ENCODE data around the gene XKR7. TPM values are rescaled to one million over a fixed set of nuclear protein-coding genes. Genes with fewer than 3 reads are reported as not detected.
"Not testable (repeated sequence)": the region's sequence is repeated elsewhere in the genome, so short reads cannot be mapped to it uniquely, and the experiment has no call there.

Gene XKR7
- total RNA-seq, 2 donors from 2014 or later = not detected

DNA sequence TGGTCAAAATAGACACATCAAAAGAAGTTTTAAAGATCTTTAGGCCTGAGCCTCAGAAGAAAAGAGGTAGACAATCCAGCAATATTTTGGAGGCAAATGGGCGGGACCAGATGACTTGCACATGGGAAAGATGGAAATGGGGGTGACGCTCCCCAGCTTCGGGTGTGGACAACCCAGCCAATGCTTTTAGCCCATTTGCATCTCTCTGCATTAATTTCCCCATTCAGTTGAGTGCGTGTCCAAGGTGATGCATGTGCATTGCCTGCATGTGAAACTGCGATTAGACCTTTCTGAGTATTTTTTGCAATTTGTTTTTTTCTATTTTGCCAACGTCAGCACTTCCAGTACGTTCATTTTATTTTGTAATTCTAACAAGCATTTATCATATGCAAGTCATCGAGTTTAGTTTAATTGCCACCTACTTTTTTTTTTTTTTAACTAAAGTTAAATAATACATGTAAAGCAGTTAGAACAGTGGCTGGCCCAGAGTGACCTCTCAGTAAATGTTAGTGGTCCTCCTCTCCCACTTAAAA, 40.3 kb upstream of the XKR7 start:
- Mint-ChIP-seq H3K36me3 (ENCODE audit: insufficient read depth in 2 of 2) (no peaks in the 10 kb centered on the region), H3K27ac (no peak overlapping the region), H3K9me3 (no peaks in the 10 kb centered on the region), H3K4me3 (no peak overlapping the region), H3K27me3 (ENCODE audit: low read depth) (peaks cover 13% of the 10 kb centered on the region), H3K4me1 (ENCODE audit: low read depth) (peaks cover 12% of the 10 kb centered on the region)
- DNase-seq (no peak), ATAC-seq (replicated peaks in 1 of 2) (no peak)

DNA sequence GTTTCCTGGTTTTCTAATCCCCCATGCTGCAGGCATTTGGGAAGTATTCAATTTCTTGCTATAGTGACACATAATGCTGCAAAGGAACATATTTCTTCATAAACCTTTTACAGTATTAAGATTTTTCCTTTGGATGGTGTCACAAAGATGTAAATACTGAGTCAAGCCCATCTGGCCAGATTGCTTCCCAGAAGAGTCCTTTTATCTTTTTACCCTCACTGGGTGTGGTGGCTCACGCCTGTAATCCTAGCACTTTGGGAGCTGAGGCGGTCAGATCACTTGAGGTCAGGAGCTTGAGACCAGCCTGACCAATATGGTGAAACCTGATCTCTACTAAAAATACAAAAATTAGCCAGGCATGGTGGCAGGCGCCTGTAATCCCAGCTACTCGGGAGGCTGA, 38.3 kb upstream of the XKR7 start:
- DNase-seq; ATAC-seq (replicated peaks in 1 of 2); H3K36me3 Mint-ChIP-seq (ENCODE audit: insufficient read depth in 2 of 2); H3K27ac Mint-ChIP-seq; H3K27me3 Mint-ChIP-seq (ENCODE audit: low read depth); H3K4me1 Mint-ChIP-seq (ENCODE audit: low read depth); H3K9me3 Mint-ChIP-seq; H3K4me3 Mint-ChIP-seq: not testable (repeated sequence)

DNA sequence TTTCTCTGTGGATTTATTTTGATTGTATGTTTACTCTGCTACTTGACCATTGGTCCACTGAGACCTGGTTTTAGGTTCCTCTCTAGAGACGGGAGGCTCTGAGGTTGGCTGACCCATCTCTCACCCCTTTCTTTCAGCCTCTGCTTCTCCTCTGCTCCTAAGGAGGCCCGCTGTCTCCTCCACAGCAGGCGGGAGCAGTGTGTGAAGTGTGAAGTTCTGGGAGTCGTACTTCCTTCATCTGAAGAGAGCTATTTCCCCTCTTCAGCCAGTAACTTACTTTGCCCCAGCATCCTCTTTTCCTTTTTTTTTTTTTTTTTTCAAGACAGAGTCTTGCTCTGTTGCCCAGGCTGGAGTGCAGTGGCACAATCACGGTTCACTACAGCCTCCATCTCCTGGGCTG, 37.2 kb upstream of the XKR7 start:
- no peaks in the 10 kb centered on the region for H3K9me3 Mint-ChIP-seq
- no peaks in the 10 kb centered on the region for H3K4me1 Mint-ChIP-seq (ENCODE audit: low read depth)
- no peaks in the 10 kb centered on the region for H3K36me3 Mint-ChIP-seq (ENCODE audit: insufficient read depth in 2 of 2)
- DNase-seq (no peak), ATAC-seq (replicated peaks in 1 of 2) (no peak)
- no peak overlapping the region for H3K4me3 Mint-ChIP-seq
- no peak overlapping the region for H3K27ac Mint-ChIP-seq
- no peaks in the 10 kb centered on the region for H3K27me3 Mint-ChIP-seq (ENCODE audit: low read depth)

- ATAC-seq (replicated peaks in 1 of 2) = no peak
- no peaks in the 10 kb centered on the region for H3K4me1 Mint-ChIP-seq (ENCODE audit: low read depth)
- H3K4me3 Mint-ChIP-seq = no peak overlapping the region
- no peaks in the 10 kb centered on the region for H3K36me3 Mint-ChIP-seq (ENCODE audit: insufficient read depth in 2 of 2)
- H3K27me3 Mint-ChIP-seq (ENCODE audit: low read depth) = no peaks in the 10 kb centered on the region
- no peaks in the 10 kb centered on the region for H3K9me3 Mint-ChIP-seq
- no peak for DNase-seq
- no peak overlapping the region for H3K27ac Mint-ChIP-seq
These were observed 34.3 kb upstream of the XKR7 start for GRCh38 chr20:31933698-31934097.

GRCh38 chr20:31934491-31934890, 33.5 kb upstream of the XKR7 start:
- H3K27me3 Mint-ChIP-seq (ENCODE audit: low read depth) = no peaks in the 10 kb centered on the region
- no peaks in the 10 kb centered on the region for H3K36me3 Mint-ChIP-seq (ENCODE audit: insufficient read depth in 2 of 2)
- H3K9me3 Mint-ChIP-seq = no peaks in the 10 kb centered on the region
- DNase-seq (no peak), ATAC-seq (replicated peaks in 1 of 2) (no peak)
- H3K4me1 Mint-ChIP-seq (ENCODE audit: low read depth) = no peaks in the 10 kb centered on the region
- H3K4me3 Mint-ChIP-seq = no peak overlapping the region
- no peak overlapping the region for H3K27ac Mint-ChIP-seq

DNA sequence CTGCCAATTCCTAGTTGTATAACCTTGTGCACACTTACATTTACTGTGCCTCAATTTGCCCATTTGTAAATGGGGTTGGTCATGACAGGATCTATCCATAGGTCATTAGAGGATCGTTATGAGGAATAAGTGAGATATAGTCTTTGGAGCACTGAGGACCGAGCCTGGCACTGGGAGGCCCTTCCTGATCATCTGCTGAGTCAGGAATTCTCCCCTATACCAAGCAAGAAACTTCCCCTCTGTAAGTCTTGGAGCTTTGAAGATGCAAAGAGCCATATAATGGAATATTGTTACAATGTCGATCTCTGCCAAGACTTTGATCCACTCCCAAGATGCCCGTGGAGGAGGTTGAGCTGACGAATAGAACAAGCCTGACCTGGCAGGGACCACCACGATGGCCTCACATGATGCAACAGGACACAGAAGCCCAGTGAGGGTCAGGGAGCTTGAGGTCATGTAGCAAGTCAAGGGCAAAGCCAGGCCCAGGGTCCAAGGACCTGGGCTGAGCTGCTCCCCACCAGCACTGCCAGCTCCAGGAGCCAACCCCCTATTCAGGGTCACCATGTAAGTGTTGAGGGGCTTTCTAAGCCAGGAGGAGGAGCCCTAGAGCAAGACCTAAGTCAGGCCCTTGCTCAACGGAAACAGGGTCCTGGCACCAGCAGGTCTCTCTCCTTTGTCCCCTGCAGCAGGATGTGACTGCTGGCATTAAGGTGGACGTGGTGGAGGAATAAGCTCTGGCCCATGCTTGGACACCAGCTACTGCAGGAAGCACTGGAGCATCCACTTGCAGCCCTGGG, 32.8 kb upstream of the XKR7 start:
- Mint-ChIP-seq H3K36me3 (ENCODE audit: insufficient read depth in 2 of 2) (no peaks in the 10 kb centered on the region), H3K27ac (no peak overlapping the region), H3K4me1 (ENCODE audit: low read depth) (no peaks in the 10 kb centered on the region), H3K4me3 (no peak overlapping the region), H3K27me3 (ENCODE audit: low read depth) (no peaks in the 10 kb centered on the region), H3K9me3 (no peaks in the 10 kb centered on the region)
- ATAC-seq (replicated peaks in 1 of 2) (no peak), DNase-seq (no peak)

DNA sequence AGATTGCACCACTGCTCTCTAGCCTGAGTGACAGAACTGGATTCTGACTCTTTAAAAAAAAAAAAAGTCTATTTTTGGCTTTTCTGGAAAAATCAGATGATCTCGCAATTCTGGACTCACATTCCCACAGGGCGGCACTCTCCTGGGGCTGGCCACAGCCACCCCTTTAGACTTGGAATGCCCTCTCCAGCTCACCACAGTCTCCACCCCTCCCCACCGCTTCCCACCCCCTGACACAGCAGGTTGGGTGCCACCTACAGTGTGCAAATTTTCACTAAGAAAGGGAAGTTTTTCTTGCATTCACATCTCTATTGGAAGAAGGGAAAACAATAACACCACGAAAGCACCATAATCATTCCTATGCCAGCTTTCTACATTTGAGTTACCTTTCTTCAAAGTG, 31.5 kb upstream of the XKR7 start:
- no peaks in the 10 kb centered on the region for H3K36me3 Mint-ChIP-seq (ENCODE audit: insufficient read depth in 2 of 2)
- H3K4me3 Mint-ChIP-seq = no peak overlapping the region
- no peaks in the 10 kb centered on the region for H3K4me1 Mint-ChIP-seq (ENCODE audit: low read depth)
- DNase-seq = no peak
- no peak for ATAC-seq (replicated peaks in 1 of 2)
- H3K27me3 Mint-ChIP-seq (ENCODE audit: low read depth) = no peaks in the 10 kb centered on the region
- no peaks in the 10 kb centered on the region for H3K9me3 Mint-ChIP-seq
- H3K27ac Mint-ChIP-seq = no peak overlapping the region

DNA sequence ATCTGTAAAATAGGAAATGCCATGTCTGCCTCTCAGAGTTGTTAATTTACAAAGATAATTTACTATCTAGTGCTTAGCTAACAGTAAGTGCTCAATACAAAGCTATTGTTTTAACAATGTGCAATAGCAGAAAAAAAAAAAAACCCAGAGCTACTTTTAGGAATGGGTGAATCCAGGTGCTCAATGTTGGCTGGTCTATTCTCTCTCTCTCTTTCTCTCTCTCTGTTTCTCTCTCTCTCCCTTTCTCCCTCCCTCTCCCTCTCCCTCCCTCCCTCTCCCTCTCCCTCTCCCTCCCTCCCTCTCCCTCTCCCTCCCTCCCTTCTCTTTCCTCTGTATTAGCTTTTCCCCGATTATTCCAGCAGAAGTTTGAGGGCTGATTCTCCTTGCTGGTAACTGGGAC, 30.1 kb upstream of the XKR7 start:
- DNase-seq (no peak), ATAC-seq (replicated peaks in 1 of 2) (no peak)
- no peaks in the 10 kb centered on the region for H3K9me3 Mint-ChIP-seq
- no peaks in the 10 kb centered on the region for H3K27me3 Mint-ChIP-seq (ENCODE audit: low read depth)
- H3K4me1 Mint-ChIP-seq (ENCODE audit: low read depth) = no peaks in the 10 kb centered on the region
- H3K36me3 Mint-ChIP-seq (ENCODE audit: insufficient read depth in 2 of 2) = no peaks in the 10 kb centered on the region
- H3K27ac Mint-ChIP-seq = no peak overlapping the region
- no peak overlapping the region for H3K4me3 Mint-ChIP-seq

DNA sequence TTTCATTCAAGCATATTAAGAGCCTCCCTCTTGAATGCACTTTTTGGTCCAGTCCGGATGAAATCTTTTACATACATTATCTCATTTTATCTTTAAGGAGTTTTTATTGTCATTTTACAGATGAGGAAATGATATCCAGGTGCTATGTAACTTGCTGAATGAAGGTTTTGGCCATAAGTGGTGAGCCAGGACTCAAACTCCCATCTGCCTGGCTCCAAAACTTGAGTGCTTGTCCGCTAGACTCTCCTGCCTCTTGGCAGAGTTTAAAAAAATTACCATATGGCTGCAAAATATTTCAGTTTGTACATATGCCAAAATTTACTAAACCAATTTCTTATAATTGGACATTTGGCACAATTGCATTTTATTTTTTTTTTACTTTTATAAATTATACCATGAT, 28.3 kb upstream of the XKR7 start:
- Mint-ChIP-seq H3K4me3 (no peak overlapping the region), H3K36me3 (ENCODE audit: insufficient read depth in 2 of 2) (no peaks in the 10 kb centered on the region), H3K27me3 (ENCODE audit: low read depth) (no peaks in the 10 kb centered on the region), H3K27ac (no peak overlapping the region), H3K9me3 (no peaks in the 10 kb centered on the region), H3K4me1 (ENCODE audit: low read depth) (no peaks in the 10 kb centered on the region)
- DNase-seq (no peak), ATAC-seq (replicated peaks in 1 of 2) (no peak)

DNA sequence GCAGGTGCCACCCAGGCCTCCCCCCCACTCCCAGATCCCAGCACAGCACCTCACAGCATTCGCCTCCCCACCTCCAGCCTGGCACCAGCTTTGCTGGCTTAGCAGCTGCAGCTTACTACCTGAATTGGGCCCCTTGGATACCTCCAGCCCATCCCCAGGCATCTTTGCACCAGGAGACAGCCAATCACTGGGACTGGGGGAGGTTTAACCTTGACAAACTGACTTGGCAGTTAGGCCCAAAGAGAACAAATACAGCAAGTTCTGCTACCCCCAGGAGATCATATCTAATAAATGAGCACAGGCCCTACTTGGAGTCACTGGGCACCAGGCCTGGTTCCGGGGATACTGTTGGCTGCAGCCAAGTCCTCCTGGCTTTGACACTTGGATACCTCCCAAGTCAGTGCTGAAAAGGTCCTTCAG, 24.9 kb upstream of the XKR7 start:
- no peaks in the 10 kb centered on the region for H3K9me3 Mint-ChIP-seq
- no peaks in the 10 kb centered on the region for H3K4me1 Mint-ChIP-seq (ENCODE audit: low read depth)
- no peak overlapping the region for H3K27ac Mint-ChIP-seq
- no peak overlapping the region for H3K4me3 Mint-ChIP-seq
- DNase-seq (no peak), ATAC-seq (replicated peaks in 1 of 2) (no peak)
- no peaks in the 10 kb centered on the region for H3K27me3 Mint-ChIP-seq (ENCODE audit: low read depth)
- H3K36me3 Mint-ChIP-seq (ENCODE audit: insufficient read depth in 2 of 2) = peaks cover 4 to 9% of the 10 kb centered on the region in 2 donors

DNA sequence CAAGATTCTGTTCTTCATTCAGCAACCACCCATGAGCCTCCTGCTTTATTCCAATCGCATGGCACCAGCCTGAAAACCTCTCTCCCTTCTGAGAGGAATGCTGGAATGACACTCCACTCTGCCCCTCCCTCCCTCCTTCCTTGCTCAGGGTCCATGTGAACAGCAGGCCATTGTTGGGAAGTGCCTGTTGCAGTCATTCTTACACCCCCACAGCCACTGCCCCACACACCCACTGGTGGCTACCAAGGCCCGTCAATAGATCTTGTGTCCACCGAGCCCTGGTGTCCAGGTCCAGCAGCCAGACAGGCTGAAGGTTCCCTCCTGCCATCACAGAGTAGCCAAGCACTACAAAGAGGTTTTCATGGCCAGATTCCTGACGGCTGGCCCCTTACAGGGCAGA, 22.6 kb upstream of the XKR7 start:
- no peaks in the 10 kb centered on the region for H3K27me3 Mint-ChIP-seq (ENCODE audit: low read depth)
- ATAC-seq (replicated peaks in 1 of 2) = no peak
- H3K27ac Mint-ChIP-seq = no peak overlapping the region
- DNase-seq = no peak
- no peak overlapping the region for H3K4me3 Mint-ChIP-seq
- H3K36me3 Mint-ChIP-seq (ENCODE audit: insufficient read depth in 2 of 2) = peaks cover 11 to 23% of the 10 kb centered on the region in 2 donors
- peaks cover 0 to 2% of the 10 kb centered on the region in 2 donors for H3K9me3 Mint-ChIP-seq
- peaks cover 18% of the 10 kb centered on the region for H3K4me1 Mint-ChIP-seq (ENCODE audit: low read depth)

DNA sequence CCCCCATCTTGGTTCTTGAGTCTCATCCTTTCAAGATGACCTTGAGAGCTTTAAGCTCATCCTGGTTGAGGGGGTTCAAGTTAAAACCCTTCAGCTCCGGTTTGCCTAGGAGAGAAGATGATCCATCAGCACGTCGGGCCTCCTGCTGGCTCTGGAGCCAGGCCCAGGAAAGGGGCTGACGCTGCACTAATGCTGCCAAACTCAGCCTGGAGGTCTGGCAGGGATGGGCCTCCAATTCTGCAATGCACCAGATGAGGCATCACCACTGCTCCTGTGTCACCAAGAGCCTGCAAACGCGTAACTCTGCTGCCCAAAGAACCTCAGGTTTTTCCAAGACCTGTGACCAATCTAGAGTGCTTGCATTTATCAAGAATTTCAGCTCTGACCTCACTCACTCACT, 22.2 kb upstream of the XKR7 start:
- H3K27ac Mint-ChIP-seq = no peak overlapping the region
- peaks cover 12 to 23% of the 10 kb centered on the region in 2 donors for H3K36me3 Mint-ChIP-seq (ENCODE audit: insufficient read depth in 2 of 2)
- H3K27me3 Mint-ChIP-seq (ENCODE audit: low read depth) = no peaks in the 10 kb centered on the region
- DNase-seq (no peak), ATAC-seq (replicated peaks in 1 of 2) (no peak)
- peaks cover 0 to 2% of the 10 kb centered on the region in 2 donors for H3K9me3 Mint-ChIP-seq
- H3K4me3 Mint-ChIP-seq = no peak overlapping the region
- H3K4me1 Mint-ChIP-seq (ENCODE audit: low read depth) = peaks cover 22% of the 10 kb centered on the region

DNA sequence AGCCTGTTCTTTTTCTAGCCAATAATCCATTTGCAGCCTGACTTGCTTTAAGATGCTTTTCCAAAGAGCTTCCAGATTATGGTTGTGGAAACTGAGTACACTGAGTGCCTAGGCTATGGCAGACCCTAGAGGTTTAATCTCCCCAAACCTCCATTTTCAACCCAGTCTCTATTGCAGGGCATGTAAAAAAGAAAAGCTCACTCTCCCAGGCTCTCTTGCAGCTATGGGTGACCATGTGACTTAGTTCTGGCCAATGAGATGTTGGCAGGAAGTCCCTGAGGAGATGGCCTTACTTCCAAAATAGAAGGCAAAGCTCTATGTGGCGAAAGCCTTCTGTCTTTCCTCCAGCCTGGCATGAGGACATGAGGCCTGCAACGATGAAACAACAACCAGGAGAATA, 19.9 kb upstream of the XKR7 start:
- no peak for DNase-seq
- no peak for ATAC-seq (replicated peaks in 1 of 2)

More for the DNA sequence above, 19.9 kb upstream of the XKR7 start:
- Mint-ChIP-seq H3K36me3 (ENCODE audit: insufficient read depth in 2 of 2) (peaks cover 14 to 25% of the 10 kb centered on the region in 2 donors), H3K4me3 (no peak overlapping the region), H3K4me1 (ENCODE audit: low read depth) (peaks cover 37% of the 10 kb centered on the region), H3K27me3 (ENCODE audit: low read depth) (no peaks in the 10 kb centered on the region), H3K27ac (no peak overlapping the region), H3K9me3 (peaks cover 0 to 2% of the 10 kb centered on the region in 2 donors)
